Aorta (tissue), 5 donors: ENCODE results near the gene STAC2. TPM values are rescaled to one million over a fixed set of nuclear protein-coding genes. Genes with fewer than 3 reads are reported as not detected.

ENCODE experiments used
- ATAC-seq: fragments of 200-7000 bp; cut with Tn5 transposase; one replicate; pipeline ENCODE4 v1.9.1; 2022; ENCODE audit warnings: moderate library complexity; ENCODE audit not compliant: low FRiP score
- DNase-seq, 2 donors: peaks; one replicate each; pipeline ENCODE4 v3.0.0-alpha.2; 2020
- H3K27ac ChIP-seq, 2 donors: one replicate each; pipeline ENCODE4 v1.5.1; 2013; ENCODE audit warnings: low read length in 2 of 2, mild to moderate bottlenecking in 2 of 2, moderate library complexity in 2 of 2, control low read depth in 1 of 2, inconsistent platforms in 1 of 2, low read depth in 1 of 2
- H3K27me3 ChIP-seq, 2 donors: one replicate each; pipeline ENCODE4 v1.6.1; 2013; ENCODE audit warnings: control low read depth in 1 of 2, low read length in 1 of 2, mild to moderate bottlenecking in 1 of 2, moderate library complexity in 1 of 2; ENCODE audit not compliant: insufficient read depth in 2 of 2, control insufficient read depth in 1 of 2
- H3K36me3 ChIP-seq, 2 donors: one replicate each; pipeline ENCODE4 v1.6.1; 2013; ENCODE audit warnings: control low read depth in 1 of 2, low read length in 1 of 2, mild to moderate bottlenecking in 1 of 2; ENCODE audit not compliant: insufficient read depth in 2 of 2, control insufficient read depth in 1 of 2
- H3K4me1 ChIP-seq, 2 donors: one replicate each; pipeline ENCODE4 v1.6.1; 2013; ENCODE audit warnings: low read length in 2 of 2, control low read depth in 1 of 2, mild to moderate bottlenecking in 1 of 2, moderate library complexity in 1 of 2; ENCODE audit not compliant: insufficient read depth in 2 of 2, control insufficient read depth in 1 of 2
- H3K4me3 ChIP-seq, 2 donors: one replicate each; pipeline ENCODE4 v1.5.1; 2013; ENCODE audit warnings: low read length in 2 of 2, control low read depth in 1 of 2, mild to moderate bottlenecking in 1 of 2
- H3K9me3 ChIP-seq: one replicate; pipeline ENCODE4 v1.6.1; 2013; ENCODE audit warnings: mild to moderate bottlenecking, low read length; ENCODE audit not compliant: control insufficient read depth
- WGBS, 2 donors: extraction: QIAGEN DNeasy Blood & Tissue Kit; methylation state at CpG; one replicate each; pipeline ENCODE4 v1.1.7; 2013; 5-methylcytosine and 5-hydroxymethylcytosine counted together
- intact Hi-C, 2 donors: fragments of 100-400 bp; cut with DNase I; formaldehyde crosslinking; loops; one replicate each; pipeline versions ENCODE4 v1.14.2 to v1.15.0; 2022
- polyA plus RNA-seq, 2 donors: library from polyadenylated mRNA; stranded (reverse); fragments of 200-250 nt; gene quantifications; one replicate each; pipeline ENCODE4 v1.2.3, GENCODE V29; 2013
- total RNA-seq, 2 donors: library from RNA; stranded (reverse); fragmentation: NEBNext Ultra II Directional; extraction: Animal tissue kit (Norgen Biotek cat#: 25700); gene quantifications; one replicate each; pipeline ENCODE4 v1.2.1, GENCODE V29; 2021
- donor health status: healthy with polysubstance abuse.
- donor health status: Bipolar disorder and iron deficiency.
- donor health status: DM: no; HTN: no; CAD: no.
- donor health status: DM: no; HTN: no; CAD: no.
- donor health status: DM: yes; HTN: yes; CAD: no.

The STAC2 gene
- total and polyA plus RNA-seq, 4 donors = 2.0 to 53.3 (median 16.9) TPM

GRCh38 chr17:39246274-39246673 is 20.5 kb upstream of the STAC2 start:
- H3K9me3 ChIP-seq = no peaks in the 10 kb centered on the region
- H3K4me3 ChIP-seq = no peak overlapping the region
- intact Hi-C loops = no loop called here
- DNase-seq (no peak), ATAC-seq (no peak)
- 53 to 59% methylated on average over 3 of the region's 3 CpGs for WGBS, 2 donors
- H3K4me1 ChIP-seq = no peaks in the 10 kb centered on the region
- H3K27ac ChIP-seq = no peak overlapping the region
- H3K27me3 ChIP-seq = no peaks in the 10 kb centered on the region
- no peaks in the 10 kb centered on the region for H3K36me3 ChIP-seq

GRCh38 chr17:39244600-39245570 is 19.1 kb upstream of the STAC2 start:
- intact Hi-C loops = loop anchor here (2.0 kb wide), 1 partner anchor 38 kb away; no protein-coding TSS in a partner anchor
- peak; percentile 92 for ATAC-seq

GRCh38 chr17:39244016-39244599 is 18.4 kb upstream of the STAC2 start:
- peak; percentile 42 for ATAC-seq
- WGBS, 2 donors = 53 to 62% methylated on average over 11 of the region's 11 CpGs

More at GRCh38 chr17:39244600-39245570, 19.1 kb upstream of the STAC2 start:
- Histone ChIP-seq H3K27ac (no peak overlapping the region), H3K27me3 (no peaks in the 10 kb centered on the region), H3K4me1 (no peaks in the 10 kb centered on the region), H3K9me3 (no peaks in the 10 kb centered on the region), H3K4me3 (no peak overlapping the region), H3K36me3 (no peaks in the 10 kb centered on the region)
- 32 to 38% methylated on average over 6 of the region's 6 CpGs for WGBS, 2 donors
- DNase-seq = peak; percentile 87 to 95

GRCh38 chr17:39243155-39243554 is 17.4 kb upstream of the STAC2 start:
- no peaks in the 10 kb centered on the region for H3K27me3 ChIP-seq
- no peak for ATAC-seq
- H3K36me3 ChIP-seq = no peaks in the 10 kb centered on the region
- H3K4me1 ChIP-seq = no peaks in the 10 kb centered on the region
- H3K27ac ChIP-seq = no peak overlapping the region
- 83 to 88% methylated on average over 8 of the region's 8 CpGs for WGBS, 2 donors
- H3K4me3 ChIP-seq = no peak overlapping the region
- DNase-seq = no peak
- no peaks in the 10 kb centered on the region for H3K9me3 ChIP-seq
- intact Hi-C loops = no loop called here

More at GRCh38 chr17:39244016-39244599, 18.4 kb upstream of the STAC2 start:
- no peak for DNase-seq
- Histone ChIP-seq H3K27ac (no peak overlapping the region), H3K9me3 (no peaks in the 10 kb centered on the region), H3K4me1 (no peaks in the 10 kb centered on the region), H3K27me3 (no peaks in the 10 kb centered on the region), H3K4me3 (no peak overlapping the region), H3K36me3 (no peaks in the 10 kb centered on the region)
- intact Hi-C loops = loop anchor here (2.0 kb wide), 1 partner anchor 37 kb away; no protein-coding TSS in a partner anchor

GRCh38 chr17:39240631-39241030 is 14.9 kb upstream of the STAC2 start:
- ATAC-seq (no peak), DNase-seq (peak in 1 of 2 donors; percentile 34)
- WGBS, 2 donors = 86 to 88% methylated on average over 5 of the region's 5 CpGs
- no peaks in the 10 kb centered on the region for H3K4me1 ChIP-seq
- H3K27ac ChIP-seq = no peak overlapping the region
- no peaks in the 10 kb centered on the region for H3K9me3 ChIP-seq
- no peak overlapping the region for H3K4me3 ChIP-seq
- H3K36me3 ChIP-seq = no peaks in the 10 kb centered on the region
- intact Hi-C loops = no loop called here
- H3K27me3 ChIP-seq = no peaks in the 10 kb centered on the region

- WGBS, 2 donors = 43 to 47% methylated on average over 16 of the region's 16 CpGs
- no peaks in the 10 kb centered on the region for H3K36me3 ChIP-seq
These were observed 14.0 kb upstream of the STAC2 start for GRCh38 chr17:39239640-39240314.

GRCh38 chr17:39238311-39238972 is 12.7 kb upstream of the STAC2 start:
- no peaks in the 10 kb centered on the region for H3K27me3 ChIP-seq
- intact Hi-C loops = no loop called here
- H3K36me3 ChIP-seq = no peaks in the 10 kb centered on the region
- H3K9me3 ChIP-seq = no peaks in the 10 kb centered on the region
- no peaks in the 10 kb centered on the region for H3K4me1 ChIP-seq
- H3K27ac ChIP-seq = no peak overlapping the region
- ATAC-seq = peak; percentile 63
- DNase-seq = peak; percentile 66 to 79
- no peak overlapping the region for H3K4me3 ChIP-seq
- 3 to 5% methylated on average over 15 of the region's 15 CpGs for WGBS, 2 donors

More at GRCh38 chr17:39239640-39240314, 14.0 kb upstream of the STAC2 start:
- no peak for ATAC-seq
- Histone ChIP-seq H3K27me3 (no peaks in the 10 kb centered on the region), H3K4me1 (no peaks in the 10 kb centered on the region), H3K27ac (no peak overlapping the region), H3K9me3 (no peaks in the 10 kb centered on the region), H3K4me3 (no peak overlapping the region)
- peak in 1 of 2 donors; percentile 77 for DNase-seq
- intact Hi-C loops = no loop called here

- no peaks in the 10 kb centered on the region for H3K9me3 ChIP-seq
- WGBS, 2 donors = 92 to 96% methylated on average over 7 of the region's 7 CpGs
- intact Hi-C loops = no loop called here
- no peaks in the 10 kb centered on the region for H3K27me3 ChIP-seq
- no peak for ATAC-seq
- no peaks in the 10 kb centered on the region for H3K36me3 ChIP-seq
- no peak overlapping the region for H3K4me3 ChIP-seq
- DNase-seq = no peak
- no peaks in the 10 kb centered on the region for H3K4me1 ChIP-seq
- no peak overlapping the region for H3K27ac ChIP-seq
These were observed 11.8 kb upstream of the STAC2 start for GRCh38 chr17:39237586-39237985.
